Measurements from ENCODE around the gene MBTD1. TPM values are rescaled to one million over a fixed set of nuclear protein-coding genes. Genes with fewer than 3 reads are reported as not detected.
"Not testable (repeated sequence)": the region's sequence is repeated elsewhere in the genome, so short reads cannot be mapped to it uniquely, and the experiment has no call there.

MBTD1 gene
- polyA plus RNA-seq (ENCODE audit: insufficient read length in 4 of 4) = 10 to 100 TPM; 41.9 to 65.2 (median 51.3) TPM

- peak in 2 of 4 donors; percentile 94 to 95 for DNase-seq (ENCODE audit: low read depth in 4 of 4, low spot score in 2 of 4)
Observed at GRCh38 chr17:51259564-51260236, at the start of gene MBTD1. TSS of gene MBTD1 (minus strand) at chr17:51260049. CDS start at chr17:51225161, 34,888 bp downstream.

- no peak for DNase-seq (ENCODE audit: low read depth in 4 of 4, low spot score in 2 of 4)
Observed at GRCh38 chr17:51305182-51305581, 45.3 kb upstream of the MBTD1 start.

- no peak for DNase-seq (ENCODE audit: low read depth in 4 of 4, low spot score in 2 of 4)
Observed at GRCh38 chr17:51299859-51300258, 40.0 kb upstream of the MBTD1 start.

- peak in 2 of 4 donors; percentile 21 to 52 for DNase-seq (ENCODE audit: low read depth in 4 of 4, low spot score in 2 of 4)
Observed at GRCh38 chr17:51298508-51299371, 38.9 kb upstream of the MBTD1 start.

- DNase-seq (ENCODE audit: low read depth in 4 of 4, low spot score in 2 of 4) = not testable (repeated sequence)
Observed at GRCh38 chr17:51294338-51294737, 34.5 kb upstream of the MBTD1 start.

- DNase-seq (ENCODE audit: low read depth in 4 of 4, low spot score in 2 of 4) = no peak
Observed at GRCh38 chr17:51289696-51290111, 29.9 kb upstream of the MBTD1 start.

- no peak for DNase-seq (ENCODE audit: low read depth in 4 of 4, low spot score in 2 of 4)
Observed at GRCh38 chr17:51287412-51287811, 27.6 kb upstream of the MBTD1 start.

GRCh38 chr17:51279183-51279582, 19.3 kb upstream of the MBTD1 start:
- DNase-seq (ENCODE audit: low read depth in 4 of 4, low spot score in 2 of 4) = no peak

GRCh38 chr17:51275381-51275780, 15.5 kb upstream of the MBTD1 start:
- DNase-seq (ENCODE audit: low read depth in 4 of 4, low spot score in 2 of 4) = no peak

- no peak for DNase-seq (ENCODE audit: low read depth in 4 of 4, low spot score in 2 of 4)
Observed at GRCh38 chr17:51272812-51273211, 13.0 kb upstream of the MBTD1 start.

GRCh38 chr17:51270636-51271035, 10.8 kb upstream of the MBTD1 start:
- no peak for DNase-seq (ENCODE audit: low read depth in 4 of 4, low spot score in 2 of 4)

GRCh38 chr17:51269991-51270390, 10.1 kb upstream of the MBTD1 start:
- no peak for DNase-seq (ENCODE audit: low read depth in 4 of 4, low spot score in 2 of 4)

GRCh38 chr17:51264466-51264865, 4.6 kb upstream of the MBTD1 start:
- not testable (repeated sequence) for DNase-seq (ENCODE audit: low read depth in 4 of 4, low spot score in 2 of 4)

- DNase-seq (ENCODE audit: low read depth in 4 of 4, low spot score in 2 of 4) = no peak
Observed at GRCh38 chr17:51263006-51263405, 3.2 kb upstream of the MBTD1 start.

GRCh38 chr17:51261024-51261963, 1.4 kb upstream of the MBTD1 start:
- DNase-seq (ENCODE audit: low read depth in 4 of 4, low spot score in 2 of 4) = peak in 2 of 4 donors; percentile 1 to 56

- DNase-seq (ENCODE audit: low read depth in 4 of 4, low spot score in 2 of 4) = peak; percentile 94 to 99 (median 98)
Observed at GRCh38 chr17:51260237-51261023, 581 bp upstream of the MBTD1 start, which contains the start of gene UTP18. TSS of gene UTP18 (plus strand) at chr17:51260546. CDS start at chr17:51260585, 39 bp downstream.

- DNase-seq (ENCODE audit: low read depth in 4 of 4, low spot score in 2 of 4) = peak in 2 of 4 donors; percentile 1 to 13
Observed at GRCh38 chr17:51258756-51259563, 889 bp downstream of the MBTD1 start.

- no peak for DNase-seq (ENCODE audit: low read depth in 4 of 4, low spot score in 2 of 4)
Observed at GRCh38 chr17:51257150-51258081, 2.4 kb downstream of the MBTD1 start.
